ENCODE data around the gene MFSD6L. TPM values are rescaled to one million over a fixed set of nuclear protein-coding genes. Genes with fewer than 3 reads are reported as not detected.

The MFSD6L gene
- total RNA-seq, 1 donor from 2014 or later, result 11.2 TPM

GRCh38 chr17:8788998-8789397 is 10.2 kb downstream of the MFSD6L start:
- H3K27ac Mint-ChIP-seq, result peak overlapping the region; percentile 71
- peaks cover 9% of the 10 kb centered on the region for H3K27me3 Mint-ChIP-seq
- peaks cover 10% of the 10 kb centered on the region for H3K36me3 Mint-ChIP-seq (ENCODE audit: insufficient read depth)
- peak overlapping the region; percentile 1 for H3K4me3 Mint-ChIP-seq (ENCODE audit: low read depth)
- DNase-seq (ENCODE audit: low spot score, unreplicated experiment), result no peak
- peaks cover 39% of the 10 kb centered on the region for H3K4me1 Mint-ChIP-seq (ENCODE audit: low read depth)
- peaks cover 6% of the 10 kb centered on the region for H3K9me3 Mint-ChIP-seq (ENCODE audit: low read depth)
- no peak for TF ChIP-seq CTCF (IDR thresholded peaks at IDR 0.05; ENCODE audit: unreplicated experiment)

GRCh38 chr17:8785547-8786413 is 13.4 kb downstream of the MFSD6L start:
- Mint-ChIP-seq H3K27me3 (peaks cover 9% of the 10 kb centered on the region), H3K9me3 (ENCODE audit: low read depth) (peaks cover 5% of the 10 kb centered on the region), H3K27ac (peak overlapping the region; percentile 35), H3K36me3 (ENCODE audit: insufficient read depth) (no peaks in the 10 kb centered on the region), H3K4me1 (ENCODE audit: low read depth) (peaks cover 35% of the 10 kb centered on the region), H3K4me3 (ENCODE audit: low read depth) (no peak overlapping the region)
- DNase-seq (ENCODE audit: low spot score, unreplicated experiment), result peak; percentile 75
- TF ChIP-seq CTCF (IDR thresholded peaks at IDR 0.05; ENCODE audit: unreplicated experiment), result peak; percentile 87

- Mint-ChIP-seq H3K36me3 (ENCODE audit: insufficient read depth) (no peaks in the 10 kb centered on the region), H3K27me3 (peaks cover 9% of the 10 kb centered on the region), H3K27ac (no peak overlapping the region), H3K4me1 (ENCODE audit: low read depth) (peaks cover 4% of the 10 kb centered on the region), H3K9me3 (ENCODE audit: low read depth) (peaks cover 5% of the 10 kb centered on the region), H3K4me3 (ENCODE audit: low read depth) (no peak overlapping the region)
- no peak for DNase-seq (ENCODE audit: low spot score, unreplicated experiment)
- no peak for TF ChIP-seq CTCF (IDR thresholded peaks at IDR 0.05; ENCODE audit: unreplicated experiment)
Measured at GRCh38 chr17:8782176-8782575, 17.0 kb downstream of the MFSD6L start.

GRCh38 chr17:8781776-8782175 is 17.4 kb downstream of the MFSD6L start:
- no peak for TF ChIP-seq CTCF (IDR thresholded peaks at IDR 0.05; ENCODE audit: unreplicated experiment)
- no peak overlapping the region for H3K4me3 Mint-ChIP-seq (ENCODE audit: low read depth)
- no peak overlapping the region for H3K27ac Mint-ChIP-seq
- no peaks in the 10 kb centered on the region for H3K36me3 Mint-ChIP-seq (ENCODE audit: insufficient read depth)
- peaks cover 4% of the 10 kb centered on the region for H3K4me1 Mint-ChIP-seq (ENCODE audit: low read depth)
- peaks cover 7% of the 10 kb centered on the region for H3K27me3 Mint-ChIP-seq
- DNase-seq (ENCODE audit: low spot score, unreplicated experiment), result no peak
- peaks cover 5% of the 10 kb centered on the region for H3K9me3 Mint-ChIP-seq (ENCODE audit: low read depth)

GRCh38 chr17:8776881-8777280 is 22.3 kb downstream of the MFSD6L start:
- no peak overlapping the region for H3K4me3 Mint-ChIP-seq (ENCODE audit: low read depth)
- peaks cover 3% of the 10 kb centered on the region for H3K4me1 Mint-ChIP-seq (ENCODE audit: low read depth)
- no peak for DNase-seq (ENCODE audit: low spot score, unreplicated experiment)
- no peak for TF ChIP-seq CTCF (IDR thresholded peaks at IDR 0.05; ENCODE audit: unreplicated experiment)
- H3K27me3 Mint-ChIP-seq, result no peaks in the 10 kb centered on the region
- H3K9me3 Mint-ChIP-seq (ENCODE audit: low read depth), result peaks cover 3% of the 10 kb centered on the region
- H3K27ac Mint-ChIP-seq, result no peak overlapping the region
- H3K36me3 Mint-ChIP-seq (ENCODE audit: insufficient read depth), result no peaks in the 10 kb centered on the region
